NCI-H748 treated with DMSO at 0.1 percent for 48 hours (cell line): ENCODE measurements around the gene SLC52A1.
"Not testable (repeated sequence)": the region's sequence is repeated elsewhere in the genome, so short reads cannot be mapped to it uniquely, and the experiment has no call there.

Source experiments
- DNase-seq: peaks from one replicate; lab custom pipeline; 2025; lab: John Stamatoyannopoulos, UW

Gene SLC52A1

DNA sequence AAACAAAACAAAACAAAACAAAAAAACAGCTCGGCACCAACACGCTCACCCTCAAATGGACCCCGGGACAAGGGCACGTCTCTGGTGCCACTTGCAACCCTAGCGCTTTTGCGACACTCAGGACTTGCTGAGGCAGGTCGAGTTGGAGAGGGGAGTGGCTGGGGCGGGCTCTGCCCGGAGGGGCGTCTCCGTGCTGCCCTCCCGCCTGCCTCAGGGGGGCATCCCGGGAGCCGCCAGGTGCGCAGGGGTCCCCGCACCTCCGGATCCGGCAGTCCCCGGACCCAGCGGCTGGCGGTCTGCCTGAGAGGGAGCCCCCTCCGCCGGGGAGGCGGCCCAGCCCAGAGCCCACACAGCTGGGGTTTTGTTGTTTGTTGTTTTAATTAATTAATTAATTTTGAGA lies at the start of gene SLC52A1:
Gene SLC52A1 (minus strand): TSS at position 112 of the 400 bp plus-strand sequence. CDS start 820 bp downstream, outside the sequence.
- no peak for DNase-seq

DNA sequence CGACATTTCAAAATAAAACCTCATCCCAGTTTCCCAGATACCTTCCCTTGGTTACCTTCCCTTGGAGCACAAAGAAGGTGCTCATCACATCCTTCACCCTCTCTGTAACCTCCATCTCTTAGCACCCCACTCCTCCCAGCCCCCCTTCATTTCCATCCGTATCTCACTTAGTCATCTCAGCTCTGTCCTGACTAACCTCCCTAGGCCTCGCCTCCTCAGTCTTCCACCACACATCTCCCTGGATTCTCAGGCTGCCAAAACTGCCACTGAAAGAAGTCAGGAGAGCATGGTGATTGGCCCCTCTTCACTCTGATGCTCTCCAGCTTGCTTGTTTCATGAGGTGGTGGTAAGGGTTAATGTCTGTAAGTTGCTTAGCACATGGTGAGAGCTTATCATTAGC lies 45.4 kb upstream of the SLC52A1 start:
- no peak for DNase-seq

DNA sequence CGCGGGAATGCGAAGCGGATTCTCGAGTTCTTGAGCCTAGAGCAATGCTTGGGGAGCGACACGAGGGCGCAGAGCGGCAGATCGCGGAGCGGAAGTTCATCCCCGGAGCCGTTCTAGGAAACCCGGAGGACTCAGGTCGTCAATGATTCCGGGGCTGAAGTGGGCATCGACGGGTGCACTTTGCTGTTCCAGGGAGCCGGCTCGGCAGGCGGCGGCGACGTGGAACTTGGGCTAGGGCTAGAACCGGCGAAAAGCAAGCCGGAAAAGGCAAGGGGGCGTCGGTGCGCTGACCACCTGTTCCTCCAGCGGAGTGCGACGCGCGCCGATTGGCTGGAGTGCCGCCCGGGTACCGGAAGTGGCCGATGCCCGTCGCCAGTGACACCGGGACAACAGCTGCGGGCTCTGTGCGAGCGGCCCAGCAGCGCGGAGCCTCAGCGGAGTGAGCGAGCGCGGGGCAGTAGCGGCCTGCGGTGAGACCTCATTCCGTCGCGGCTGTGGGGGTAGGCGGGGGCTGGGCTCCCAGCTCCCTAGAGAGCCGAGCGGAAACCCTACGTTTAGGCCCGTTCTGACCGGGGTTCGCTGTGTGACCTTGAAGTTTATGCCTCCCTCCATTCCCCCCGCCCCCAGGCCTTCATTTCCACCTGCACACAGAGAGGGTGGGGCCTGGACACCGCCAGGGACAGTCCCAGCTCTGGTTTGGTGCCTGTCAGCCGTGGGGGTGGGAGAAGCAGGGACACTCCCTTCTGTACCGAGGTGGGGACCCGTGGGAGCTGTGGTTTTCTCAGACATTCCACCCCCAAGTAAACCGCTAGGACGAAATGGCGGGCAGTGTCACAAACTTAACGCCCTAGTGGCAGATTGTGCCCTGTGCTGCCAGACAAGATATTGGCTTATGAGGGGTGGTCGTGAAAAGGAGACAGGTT lies 43.1 kb upstream of the SLC52A1 start, which contains the start of gene ZFP3:
Gene ZFP3 (plus strand): TSS at position 362 of the 923 bp plus-strand sequence. CDS start 13,038 bp downstream, outside the sequence.
- DNase-seq, result peak; percentile 86

DNA sequence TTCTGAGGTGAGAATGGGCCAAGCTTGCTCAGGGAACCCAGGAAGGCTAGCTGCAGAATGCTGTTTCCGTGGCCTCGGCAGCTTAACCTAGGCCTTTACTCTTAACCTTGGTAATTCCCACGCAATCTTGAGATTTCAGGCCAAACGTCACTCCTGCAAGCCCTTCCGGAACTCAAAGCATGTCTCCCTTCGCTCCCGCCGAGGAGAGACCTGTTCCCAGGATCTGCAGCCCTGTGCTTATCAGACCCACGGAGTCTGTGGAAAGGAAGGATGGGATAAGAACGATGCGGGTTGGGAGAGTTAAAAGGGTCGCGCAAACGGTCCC lies 42.5 kb upstream of the SLC52A1 start:
- DNase-seq, result no peak

DNA sequence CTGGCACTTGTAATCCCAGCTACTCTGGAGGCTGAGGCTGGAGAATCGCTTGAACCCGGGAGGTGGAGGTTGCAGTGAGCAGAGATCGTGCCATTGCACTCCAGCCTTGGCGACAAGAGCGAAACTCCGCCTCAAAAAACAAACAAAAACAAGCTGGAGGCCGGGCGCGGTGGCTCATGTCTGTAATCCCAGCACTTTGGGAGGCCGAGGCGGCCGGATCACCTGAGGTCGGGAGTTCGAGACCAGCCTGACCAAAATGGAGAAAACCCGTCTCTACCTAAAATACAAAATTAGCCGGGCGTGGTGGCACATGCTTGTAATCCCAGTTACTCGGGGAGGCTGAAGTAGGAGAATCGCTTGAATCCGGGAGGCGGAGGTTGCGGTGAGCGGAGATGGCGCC lies 42.0 kb upstream of the SLC52A1 start:
- DNase-seq, result not testable (repeated sequence)

DNA sequence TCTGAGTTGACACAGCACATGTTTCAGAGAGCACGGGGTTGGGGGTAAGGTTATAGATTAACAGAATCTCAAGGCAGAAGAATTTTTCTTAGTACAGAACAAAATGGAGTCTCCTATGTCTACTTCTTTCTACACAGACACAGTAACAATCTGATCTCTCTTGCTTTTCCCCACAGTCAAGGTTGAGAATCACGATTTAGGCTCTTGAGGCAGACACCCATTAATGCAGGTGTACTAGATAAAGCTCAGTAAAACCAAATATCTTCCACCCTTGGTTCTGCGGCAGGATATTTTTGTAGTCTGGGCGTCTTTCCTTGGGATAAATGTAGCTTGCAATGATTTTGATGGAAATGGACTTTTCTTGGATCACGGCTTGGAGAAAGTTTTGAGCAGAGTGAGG lies 40.2 kb upstream of the SLC52A1 start:
- DNase-seq, result not testable (repeated sequence)

DNA sequence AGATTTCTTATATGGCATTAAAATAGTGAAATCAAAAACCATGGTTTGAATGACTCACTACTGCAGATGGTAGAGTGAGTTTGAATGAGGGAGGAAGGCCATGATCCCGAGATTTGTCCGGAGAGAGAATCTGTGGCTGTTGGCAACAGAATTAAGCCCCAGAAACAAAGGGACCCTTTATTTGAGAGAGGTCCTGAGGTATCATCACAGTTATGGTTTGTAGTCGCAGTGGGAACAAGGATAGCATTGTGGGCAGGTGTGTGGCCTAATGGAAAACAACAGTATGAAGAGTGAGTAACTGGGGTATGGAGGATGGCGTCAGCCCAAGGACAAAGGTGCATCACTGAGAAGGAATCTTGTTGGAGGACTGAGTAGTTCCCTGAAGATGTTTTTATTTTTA lies 34.5 kb upstream of the SLC52A1 start:
- no peak for DNase-seq

DNA sequence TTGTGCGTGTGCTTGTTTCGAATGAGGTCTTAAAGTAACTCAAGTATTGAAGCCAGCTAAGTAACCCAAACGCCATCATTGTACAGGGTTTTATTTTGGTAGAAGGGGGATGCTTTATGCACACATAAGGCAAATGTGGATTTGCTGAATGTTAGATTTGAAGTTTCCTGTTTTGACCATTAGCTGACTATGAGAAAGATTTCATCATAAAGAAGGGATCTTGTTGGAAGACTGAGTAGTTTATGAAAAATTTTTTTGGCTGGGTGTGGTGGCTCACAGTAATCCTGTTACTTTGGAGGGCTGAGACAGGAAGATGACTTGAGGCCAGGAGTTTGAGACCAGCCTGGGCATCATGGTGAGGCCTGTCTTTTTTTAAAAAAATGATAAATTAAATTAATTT lies 33.0 kb upstream of the SLC52A1 start:
- DNase-seq, result no peak

DNA sequence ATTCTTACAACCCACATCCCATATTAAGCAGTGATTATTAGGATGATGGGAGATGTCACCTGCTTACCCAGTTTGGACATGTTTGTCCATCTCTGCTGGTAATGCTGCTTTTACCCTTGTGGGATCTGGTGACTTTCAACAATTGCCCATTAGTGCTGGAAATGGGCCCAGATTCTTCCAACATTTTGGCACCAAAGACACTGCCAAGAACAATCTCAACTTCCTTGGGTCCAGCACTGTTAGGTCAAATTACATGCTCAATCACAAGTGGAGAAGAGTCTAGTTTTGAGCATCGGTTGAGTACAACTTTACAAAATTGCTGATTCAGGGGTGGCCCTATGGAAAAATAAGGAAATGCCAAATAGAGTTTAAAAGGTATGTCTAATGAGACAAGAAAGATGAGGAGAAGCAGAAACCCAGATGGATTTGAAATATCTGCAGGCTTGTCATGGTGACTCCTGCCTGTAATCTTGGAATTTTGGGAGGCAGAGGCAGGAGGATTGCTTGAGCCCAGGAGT lies 30.1 kb upstream of the SLC52A1 start:
- no peak for DNase-seq

DNA sequence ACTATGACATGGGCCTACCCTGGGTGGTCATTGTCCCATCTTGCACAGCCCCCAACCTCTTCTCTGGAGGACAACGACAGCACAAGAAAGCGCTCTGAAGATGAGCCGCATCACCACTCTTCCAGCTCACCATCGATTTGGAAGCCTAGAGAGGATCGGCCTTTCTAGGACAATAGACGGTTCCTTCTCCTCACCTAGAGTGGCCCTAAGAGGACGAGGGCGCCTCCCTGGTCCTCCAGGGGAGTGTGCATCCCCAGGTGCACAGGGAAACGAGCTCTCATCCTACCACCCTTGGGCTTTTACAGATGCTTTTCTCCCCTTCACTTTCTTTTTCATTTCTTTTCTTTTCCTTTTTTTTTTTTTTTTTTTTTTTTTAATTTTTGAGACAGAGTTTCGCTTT lies 20.3 kb upstream of the SLC52A1 start:
- no peak for DNase-seq

DNA sequence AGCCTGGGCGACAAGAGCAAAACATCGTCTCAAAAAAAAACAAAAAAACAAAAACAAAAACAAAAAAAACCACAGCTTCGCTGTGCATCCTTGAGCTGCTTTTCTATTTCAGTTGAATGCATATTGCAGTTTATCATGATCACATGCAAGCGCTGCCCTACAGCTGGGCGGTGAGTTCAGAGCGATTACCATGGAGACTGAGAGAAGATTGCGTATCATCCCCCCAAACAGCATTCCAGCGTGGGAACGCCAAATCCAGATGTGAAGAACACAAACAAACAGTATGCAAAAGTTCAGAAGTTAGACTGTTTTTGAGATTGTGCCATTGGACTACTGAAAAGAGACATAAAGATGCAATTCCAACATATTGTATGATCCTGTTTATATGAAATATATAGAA lies 15.1 kb upstream of the SLC52A1 start:
- DNase-seq, result no peak

DNA sequence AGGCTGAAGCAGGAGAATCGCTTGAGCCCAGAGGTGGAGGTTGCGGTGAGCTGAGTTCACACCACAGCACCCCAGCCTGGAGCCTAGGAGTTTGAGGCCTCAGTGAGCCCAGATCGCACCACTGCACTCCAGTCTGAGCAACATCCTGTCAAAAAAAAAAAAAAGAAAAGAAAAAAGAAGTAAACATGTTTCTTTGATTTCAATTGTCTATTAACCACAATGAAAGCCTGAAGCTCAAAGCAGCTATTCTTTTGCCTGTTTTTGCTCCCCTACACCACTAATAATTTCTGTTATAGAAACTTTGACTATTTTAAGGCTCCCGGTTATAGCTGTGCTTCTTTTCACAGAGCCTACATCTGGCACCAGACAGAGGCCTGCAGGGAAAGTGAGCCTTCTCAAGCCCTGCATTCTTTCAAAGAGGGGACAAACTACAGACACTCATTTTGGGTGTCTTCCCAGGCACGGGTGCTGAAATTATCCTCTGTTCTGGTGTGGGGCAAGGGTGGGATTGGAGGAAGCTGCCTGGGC lies 14.2 kb upstream of the SLC52A1 start:
- DNase-seq, result no peak

DNA sequence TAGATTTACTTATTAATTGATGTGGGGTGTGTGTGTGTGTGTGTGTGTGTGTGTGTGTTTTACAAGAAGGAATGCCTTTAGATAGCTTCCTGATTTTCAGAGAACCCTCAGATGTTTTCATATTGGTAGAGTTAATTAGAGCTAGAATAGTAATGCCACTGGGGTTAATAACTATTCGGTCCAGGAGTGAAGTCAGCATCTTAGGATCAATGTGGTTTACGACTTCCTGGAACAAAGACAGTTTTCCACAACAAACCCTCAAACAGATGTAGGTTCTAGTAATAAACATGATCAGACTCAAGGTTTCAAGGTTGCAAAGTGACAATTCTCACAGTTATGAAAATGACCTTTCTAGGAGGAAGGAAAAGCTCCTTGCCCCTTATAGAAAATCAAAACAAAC lies 12.2 kb upstream of the SLC52A1 start:
- no peak for DNase-seq

DNA sequence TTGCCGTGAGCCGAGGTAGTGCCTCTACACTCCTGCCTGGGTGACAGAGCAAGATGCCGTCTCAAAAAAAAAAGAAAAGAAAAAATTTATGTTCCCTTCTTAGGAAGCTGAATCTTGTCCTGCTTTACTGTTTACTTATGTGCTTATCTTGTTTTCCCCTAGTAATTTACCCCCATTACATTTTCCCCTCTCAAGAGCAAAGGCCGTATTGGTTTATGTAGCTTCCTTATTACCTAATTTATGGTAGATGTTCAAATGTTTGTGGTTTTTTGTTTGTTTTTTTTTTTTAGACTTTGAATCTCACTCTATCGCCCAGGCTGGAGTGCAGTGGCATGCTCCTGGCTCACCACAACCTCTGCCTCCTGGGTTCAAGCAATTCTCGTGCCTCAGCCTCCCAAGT lies 10.3 kb upstream of the SLC52A1 start:
- DNase-seq, result no peak

DNA sequence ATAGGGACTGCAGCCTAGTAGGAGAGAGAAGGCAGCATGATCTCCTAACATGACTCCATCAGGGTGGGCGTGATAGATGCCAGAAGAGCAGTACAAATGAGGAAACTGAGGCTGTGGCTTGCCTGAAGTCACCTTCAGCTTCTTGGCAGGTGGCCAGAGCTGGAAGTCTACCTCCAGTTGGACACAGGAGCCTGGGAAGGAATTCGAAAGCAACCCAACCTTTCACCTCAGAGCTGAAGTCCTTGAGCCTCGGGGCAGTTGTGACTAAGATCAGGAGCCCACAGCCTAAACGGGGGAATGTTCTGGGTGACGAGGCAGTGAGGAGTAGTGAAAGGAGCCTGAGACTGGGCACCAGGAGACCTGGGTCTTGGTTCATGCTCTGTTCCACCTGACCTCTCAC lies 9.4 kb upstream of the SLC52A1 start:
- DNase-seq, result no peak

DNA sequence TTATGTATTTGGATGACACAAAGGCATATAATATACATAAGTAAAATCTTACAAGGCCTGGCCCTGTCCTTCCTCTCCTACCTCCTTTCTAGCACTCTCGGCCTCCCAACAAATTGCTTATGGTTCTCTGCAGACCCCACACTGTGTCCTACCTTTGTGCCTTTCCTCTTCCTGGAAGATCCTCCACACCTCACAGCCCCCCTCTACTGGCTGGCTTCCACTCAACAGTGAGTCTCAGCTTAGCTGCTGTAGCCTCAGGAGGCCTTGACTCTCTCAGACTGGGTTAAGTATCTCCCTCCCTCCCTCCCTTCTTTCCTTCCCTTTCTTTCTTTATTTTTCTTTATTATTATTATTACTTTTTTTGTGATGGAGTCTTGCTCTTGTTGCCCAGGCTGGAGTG lies 8.3 kb upstream of the SLC52A1 start:
- no peak for DNase-seq

DNA sequence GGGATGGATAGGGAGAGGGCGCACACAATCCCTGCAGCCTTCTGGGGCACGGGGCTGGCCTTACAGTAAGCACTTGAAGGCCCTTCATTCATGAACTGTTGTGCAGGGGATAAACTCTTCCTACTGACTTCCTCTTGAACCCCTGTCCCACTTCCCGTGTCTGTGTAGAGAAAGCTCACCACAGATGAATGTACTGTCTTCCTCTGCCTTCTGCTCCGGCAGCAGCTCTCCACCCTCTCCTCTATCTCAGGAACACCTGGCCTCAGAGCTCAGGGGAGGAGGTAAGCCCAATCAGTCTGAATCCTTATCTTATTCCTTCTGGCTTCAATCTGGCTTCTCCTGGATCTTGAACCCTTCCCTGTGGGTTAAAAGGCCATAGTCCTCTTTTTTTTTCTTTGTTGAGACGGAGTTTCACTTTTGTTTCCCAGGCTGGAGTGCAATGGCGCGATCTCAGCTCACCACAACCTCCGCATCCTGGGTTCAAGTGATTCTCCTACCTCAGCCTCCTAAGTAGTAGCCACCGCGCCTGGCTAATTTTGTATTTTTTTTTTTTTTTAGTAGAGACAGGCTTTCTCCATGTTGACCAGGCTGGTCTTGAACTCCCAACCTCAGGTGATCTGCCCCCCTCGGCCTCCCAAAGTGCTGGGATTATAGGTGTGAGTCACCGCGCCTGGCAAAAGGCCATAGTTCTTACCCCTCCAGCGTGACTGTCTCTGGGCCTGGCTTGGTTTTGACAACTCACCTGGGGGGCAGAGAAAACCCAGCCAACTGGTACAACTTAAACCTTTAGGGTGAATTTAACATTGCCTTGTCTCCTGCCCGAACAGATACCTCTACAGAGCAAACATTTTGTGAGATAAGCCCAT lies 7.2 kb upstream of the SLC52A1 start:
- no peak for DNase-seq

DNA sequence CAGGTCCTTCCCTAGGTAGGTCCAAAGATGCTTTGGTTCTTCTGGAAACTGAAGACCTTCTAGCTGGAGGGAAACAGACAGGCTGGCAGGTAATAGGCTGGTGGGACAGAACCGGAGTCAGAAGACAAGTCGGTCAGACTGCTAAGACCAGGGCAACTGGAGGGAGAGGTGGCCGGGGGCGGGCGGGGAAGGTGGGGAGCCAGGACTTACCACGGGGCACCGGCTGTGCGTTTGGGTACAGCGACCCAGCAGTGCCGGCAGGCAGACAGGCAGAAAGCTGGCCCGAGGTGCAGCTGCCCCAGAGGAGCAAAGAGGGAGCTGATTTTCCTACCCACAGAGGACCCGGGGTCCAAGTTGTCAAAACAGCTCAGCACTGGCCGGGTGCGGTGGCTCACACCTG lies 575 bp downstream of the SLC52A1 start:
- DNase-seq, result no peak

DNA sequence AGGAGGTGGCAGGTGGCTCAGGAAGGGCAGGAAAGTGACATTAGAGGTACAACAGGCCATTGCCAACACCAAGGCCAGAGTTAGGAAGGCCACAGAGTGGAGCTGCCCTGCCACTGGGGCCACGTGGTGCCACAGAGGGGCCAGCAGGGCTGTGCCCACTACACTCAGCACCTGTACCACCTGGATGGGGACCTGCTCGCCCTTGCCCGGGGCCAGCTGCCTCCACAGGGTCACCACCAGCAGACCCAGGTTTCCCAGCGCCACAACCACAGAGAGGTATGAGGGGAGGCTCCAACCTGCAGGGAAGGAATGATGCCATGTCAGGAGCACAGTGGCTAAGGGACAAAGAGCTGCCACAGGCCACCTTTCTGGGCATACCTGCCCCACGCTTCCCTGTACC lies 1.2 kb downstream of the SLC52A1 start:
- DNase-seq, result no peak

DNA sequence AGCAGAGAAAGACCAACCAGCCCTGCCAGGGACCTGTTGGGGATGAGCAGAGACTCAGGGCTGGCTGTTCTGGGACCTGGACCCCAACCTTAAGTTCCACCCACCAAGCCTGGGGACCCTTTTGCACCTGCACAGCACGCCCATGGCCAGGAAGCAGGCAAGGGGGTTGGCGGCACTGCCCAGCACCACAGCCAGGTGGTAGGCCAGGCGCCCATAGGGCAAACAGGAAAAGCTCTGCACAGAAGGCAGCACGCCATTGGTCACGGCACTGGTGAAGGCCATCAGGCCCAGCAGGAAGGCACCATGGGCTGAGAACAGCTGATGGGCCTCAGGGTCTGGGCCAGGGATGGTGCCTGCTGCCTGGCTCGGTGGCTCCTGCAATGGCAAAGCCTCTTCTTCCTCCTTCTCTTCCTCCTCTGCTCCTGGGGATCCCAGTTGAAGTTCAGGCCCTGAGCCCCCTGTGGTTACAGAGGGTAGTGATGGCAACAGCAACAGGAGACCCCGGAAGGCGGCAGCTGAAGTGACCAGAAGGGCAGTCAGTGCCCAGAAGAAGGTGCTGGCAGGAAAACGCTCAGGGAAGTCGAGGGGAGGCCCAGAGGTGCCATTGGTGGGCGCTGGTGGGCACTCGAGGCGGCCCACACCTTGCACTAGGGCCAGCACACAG lies 1.7 kb downstream of the SLC52A1 start:
- no peak for DNase-seq

DNA sequence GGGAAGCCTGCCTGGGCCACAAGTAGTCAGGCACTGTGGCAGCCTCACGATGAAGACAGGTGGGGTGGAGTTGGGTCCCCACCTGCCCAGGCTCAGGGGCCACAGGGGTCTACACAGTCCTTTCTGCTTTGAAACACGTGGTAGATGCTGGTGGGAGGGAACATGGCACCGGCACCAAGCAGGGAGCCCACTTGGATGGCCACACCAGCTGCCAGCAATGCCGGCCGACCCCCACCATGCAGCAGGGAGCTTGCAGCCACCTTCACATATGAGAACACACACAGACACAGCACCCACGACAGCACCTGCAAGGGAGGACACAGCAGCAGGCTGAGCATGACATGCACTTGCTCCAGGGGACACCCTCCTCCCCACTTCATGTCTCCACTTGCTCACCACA lies 2.4 kb downstream of the SLC52A1 start:
- DNase-seq, result no peak
